Endothelial cell of umbilical vein (primary cell): ENCODE measurements around the gene ZNF414. TPM values are rescaled to one million over a fixed set of nuclear protein-coding genes. Genes with fewer than 3 reads are reported as not detected.

Source experiments
- BruUV-seq: library from RNA; stranded (reverse); fragments of 400-500 nt; replicated peaks from 2 replicates; lab custom pipeline; 2021; lab: Mats Ljungman, UMichigan
- CTCF ChIA-PET: fragments of 300-600, 350-600 bp; sonication (Branson Sonifier 250); formaldehyde crosslinking; loops from one replicate; lab custom pipeline; 2021; ENCODE audit warnings: antibody characterized with exemption, inconsistent platforms; lab: Charles Lee
- POLR2A ChIA-PET: fragments of 300-600, 350-600 bp; sonication (Branson Sonifier 250); formaldehyde crosslinking; loops from one replicate; lab custom pipeline; 2021; ENCODE audit warnings: antibody characterized with exemption, inconsistent platforms; lab: Charles Lee
- DNase-seq: peaks from one replicate; pipeline ENCODE4 v3.0.0-alpha.2; 2011; ENCODE audit warnings: low read depth, low spot score
- FAIRE-seq: peaks from 2 replicates; lab custom pipeline; 2011; peaks lifted over from hg19 to GRCh38; lab: Jason Lieb, UNC
- H2AFZ ChIP-seq: 2 replicates; pipeline ENCODE4 v1.6.0; 2012; ENCODE audit warnings: low read depth, low read length, control low read depth, inconsistent platforms
- H3K27ac ChIP-seq: 2 replicates; pipeline ENCODE4 v1.5.1; 2011; ENCODE audit warnings: low read depth, mild to moderate bottlenecking, control low read depth, low read length, moderate library complexity; ENCODE audit not compliant: insufficient read depth
- H3K27me3 ChIP-seq, 2 experiments: 2 replicates each; pipeline versions ENCODE4 v1.6.0 to v1.6.1; 2011; ENCODE audit warnings: low read length in 2 of 2, mixed read lengths in 1 of 2; ENCODE audit not compliant: control insufficient read depth in 2 of 2, insufficient read depth in 2 of 2
- H3K36me3 ChIP-seq, 2 experiments: 2 replicates in 1 of 2; 3 replicates in 1 of 2; pipeline ENCODE4 v1.5.1; 2011; ENCODE audit warnings: low read length in 2 of 2, mild to moderate bottlenecking in 1 of 2, moderate library complexity in 1 of 2; ENCODE audit not compliant: control insufficient read depth in 2 of 2, insufficient read depth in 2 of 2; ENCODE audit errors: extremely low read depth in 1 of 2
- H3K4me1 ChIP-seq: 3 replicates; pipeline ENCODE4 v1.5.1; 2011; ENCODE audit warnings: mild to moderate bottlenecking, low read length; ENCODE audit not compliant: control insufficient read depth, insufficient read depth; ENCODE audit errors: extremely low read depth
- H3K4me2 ChIP-seq: 2 replicates; pipeline ENCODE4 v1.6.1; 2011; ENCODE audit warnings: low read length, control low read depth, mixed read lengths; ENCODE audit not compliant: insufficient read depth
- H3K4me3 ChIP-seq, 3 experiments: fragments of 200-600 bp in 1 of 3; sonication (generic), shearing (Covaris generic) in 1 of 3; replicated peaks in 1 of 3; 2 replicates each; pipeline ENCODE4 v1.5.1; 2011 to 2016; ENCODE audit warnings: control low read depth in 3 of 3, low read length in 3 of 3, mild to moderate bottlenecking in 2 of 3, inconsistent platforms in 1 of 3, low read depth in 1 of 3, moderate library complexity in 1 of 3; ENCODE audit not compliant: insufficient read depth in 1 of 3
- H3K79me2 ChIP-seq: 2 replicates; pipeline ENCODE4 v1.6.0; 2012; ENCODE audit warnings: low read length, inconsistent platforms; ENCODE audit not compliant: control insufficient read depth, insufficient read depth
- H3K9ac ChIP-seq: replicated peaks from 2 replicates; pipeline ENCODE3; 2011; ENCODE audit warnings: low read length, control low read depth; ENCODE audit not compliant: insufficient read depth; ENCODE audit errors: extremely low read depth
- H3K9me1 ChIP-seq: replicated peaks from 3 replicates; pipeline ENCODE4 v1.6.0; 2011; ENCODE audit warnings: mild to moderate bottlenecking, low read length; ENCODE audit not compliant: control insufficient read depth, insufficient read depth; ENCODE audit errors: extremely low read depth
- H3K9me3 ChIP-seq: replicated peaks from 2 replicates; pipeline ENCODE4 v1.5.1; 2012; ENCODE audit warnings: low read length, inconsistent platforms; ENCODE audit not compliant: control insufficient read depth, insufficient read depth
- H4K20me1 ChIP-seq: replicated peaks from 2 replicates; pipeline ENCODE3; 2011; ENCODE audit warnings: mild to moderate bottlenecking, low read length; ENCODE audit not compliant: control insufficient read depth, insufficient read depth; ENCODE audit errors: extremely low read depth
- CTCF ChIP-seq, 2 donors: IDR thresholded peaks; 1 replicate in 1 of 2; 2 replicates in 1 of 2; pipeline ENCODE4 v1.5.1; 2011; ENCODE audit warnings: low read length in 2 of 2, mild to moderate bottlenecking in 2 of 2, moderate library complexity in 2 of 2, control low read depth in 1 of 2, inconsistent platforms in 1 of 2, low read depth in 1 of 2; ENCODE audit not compliant: insufficient read depth in 1 of 2; ENCODE audit errors: extremely low read depth in 1 of 2
- EZH2 ChIP-seq: IDR thresholded peaks from 2 replicates; pipeline ENCODE4 v1.6.1; 2012; ENCODE audit warnings: borderline replicate concordance, low read depth, mild to moderate bottlenecking, moderate library complexity, low read length, inconsistent platforms; ENCODE audit not compliant: severe bottlenecking
- FOS ChIP-seq: IDR thresholded peaks from 2 replicates; pipeline ENCODE4 v1.6.1; 2011; ENCODE audit warnings: mild to moderate bottlenecking, low read length, moderate library complexity, borderline replicate concordance; ENCODE audit not compliant: insufficient read depth
- GATA2 ChIP-seq: IDR thresholded peaks from 2 replicates; pipeline ENCODE4 v1.7.0; 2011; ENCODE audit warnings: low read depth, mild to moderate bottlenecking, moderate library complexity, mixed read lengths, low read length; ENCODE audit not compliant: insufficient read length, insufficient read depth
- JUN ChIP-seq: IDR thresholded peaks from 2 replicates; pipeline ENCODE4 v1.6.1; 2011; ENCODE audit warnings: borderline replicate concordance, low read depth; ENCODE audit not compliant: insufficient read length, insufficient read depth
- MAX ChIP-seq: IDR thresholded peaks from 2 replicates; pipeline ENCODE4 v1.6.1; 2011; ENCODE audit not compliant: insufficient read depth, insufficient read length
- MYC ChIP-seq: IDR thresholded peaks from one replicate; pipeline ENCODE4 v1.6.1; 2011; ENCODE audit warnings: mild to moderate bottlenecking, low read depth, low read length
- POLR2A ChIP-seq: IDR thresholded peaks from 2 replicates; pipeline ENCODE4 v1.6.1; 2012; ENCODE audit warnings: low read depth, mild to moderate bottlenecking, control low read depth, low read length
- POLR2AphosphoS5 ChIP-seq: IDR thresholded peaks from 2 replicates; pipeline ENCODE4 v1.6.1; 2012; ENCODE audit warnings: low read depth, mild to moderate bottlenecking, control low read depth, low read length, moderate library complexity; ENCODE audit not compliant: insufficient read depth
- dilution Hi-C: fragments of 300-500 bp; cut with MboI; formaldehyde crosslinking; loops from one replicate; pipeline ENCODE4 v1.15.0; 2019; ENCODE audit warnings: low sequenced_read_pairs; ENCODE audit not compliant: extremely low pct_ligation_motif_present
- intact Hi-C: fragments of 100-400 bp; cut with micrococcal nuclease; formaldehyde crosslinking; loops from one replicate; pipeline ENCODE4 v1.10.0; 2022
- polyA plus RNA-seq, 4 experiments: library from polyadenylated mRNA; depleted of rRNA in 3 of 4; stranded (reverse) in 3 of 4; unstranded in 1 of 4; fragments of >200 nt; gene quantifications; 2 replicates each; pipeline versions ENCODE4 v1.2.1 to v1.2.3, GENCODE V29; 2011 to 2012; ENCODE audit warnings: missing spikeins in 1 of 4
- total RNA-seq: library from RNA; stranded (reverse); gene quantifications from 2 replicates; pipeline ENCODE4 v1.2.3, GENCODE V29; 2021

Gene ZNF414
- total and polyA plus RNA-seq, 2 donors (not counting 3 experiments of a cell fraction or from before 2014, with no cell fraction given), result 11.6 to 20.6 TPM

GRCh38 chr19:8526345-8527091 is 12.6 kb upstream of the ZNF414 start:
- Histone ChIP-seq H3K4me3 (peak overlapping the region; percentile 46 to 85 (median 69)), H3K79me2 (no peaks in the 10 kb centered on the region), H3K27me3 (no peaks in the 10 kb centered on the region), H3K9ac (peak overlapping the region; percentile 75), H4K20me1 (no peaks in the 10 kb centered on the region), H3K4me2 (peak overlapping the region; percentile 51), H3K9me1 (no peaks in the 10 kb centered on the region), H3K36me3 (no peaks in the 10 kb centered on the region), H2AFZ (peak overlapping the region; percentile 94), H3K27ac (peak overlapping the region; percentile 75), H3K9me3 (no peaks in the 10 kb centered on the region), H3K4me1 (peaks cover 7% of the 10 kb centered on the region)
- BruUV-seq, result no TSS peak
- DNase-seq (peak; percentile 92), FAIRE-seq (no peak)
- ChIA-PET CTCF (interaction anchor here (1.0 to 3.0 kb wide), 4 partner anchors 13 to 113 kb away, joined by 3 to 21 read pairs (median 4); partner anchors contain the start of genes MARCHF2 and ZNF414), POLR2A (interaction anchor here (0.5 to 2.4 kb wide), 4 partner anchors 11 to 62 kb away, joined by 3 to 16 read pairs (median 3); partner anchors contain the start of gene ZNF414)
- TF ChIP-seq FOS (no peak), POLR2AphosphoS5 (no peak), POLR2A (no peak), JUN (no peak), MAX (no peak), CTCF (IDR thresholded peaks at IDR 0.05; ENCODE audit: extremely low read depth in 1 of 2, insufficient read depth in 1 of 2, low read depth in 1 of 2, low read length in 2 of 2) (no peak), MYC (no peak), GATA2 (no peak), EZH2 (no peak)
- dilution Hi-C loops (loop anchor here (10.0 kb wide), 1 partner anchor 68 kb away; no protein-coding TSS in a partner anchor), intact Hi-C loops (no loop called here)
